K562 (cell line): ENCODE results near the gene METTL15. TPM values are rescaled to one million over a fixed set of nuclear protein-coding genes. Genes with fewer than 3 reads are reported as not detected.
A peak's percentile ranks its signal among the peaks of the same experiment; 100 is the strongest.

ENCODE experiments used
- ARID3B ChIP-seq: fragments of 250-450 bp; sonication (Bioruptor Pico); IDR thresholded peaks from 2 replicates; pipeline ENCODE4 v1.4.0; 2020; ENCODE audit warnings: borderline replicate concordance
- CBX2 ChIP-seq: fragments of 200-600 bp; sonication (generic); IDR thresholded peaks from one replicate; pipeline ENCODE4 v1.6.1; 2012; ENCODE audit warnings: mild to moderate bottlenecking, low read length, inconsistent platforms; ENCODE audit not compliant: insufficient read depth, poor library complexity, severe bottlenecking
- CBX8 ChIP-seq: fragments of 200-600 bp; sonication (generic); IDR thresholded peaks from 2 replicates; pipeline ENCODE4 v1.6.1; 2012; ENCODE audit warnings: borderline replicate concordance, mixed run types, low read depth, mild to moderate bottlenecking, moderate library complexity, mixed read lengths, low read length, control low read depth, inconsistent platforms; ENCODE audit not compliant: poor library complexity, severe bottlenecking; ENCODE audit errors: extremely low read depth
- E4F1 ChIP-seq: fragments of 250-450 bp; sonication (Bioruptor Pico); IDR thresholded peaks from 2 replicates; pipeline ENCODE4 v1.5.0; 2021; ENCODE audit warnings: mild to moderate bottlenecking, borderline replicate concordance
- ETV5 ChIP-seq: sonication (generic); formaldehyde crosslinking; IDR thresholded peaks from 2 replicates; pipeline ENCODE4 v1.4.0; 2020; ENCODE audit warnings: low read depth, mild to moderate bottlenecking, missing genetic modification reagents
- GATA2 ChIP-seq: sonication (generic); formaldehyde crosslinking; IDR thresholded peaks from 2 replicates; pipeline ENCODE4 v1.4.0; 2020; ENCODE audit warnings: mild to moderate bottlenecking, missing genetic modification reagents
- ILF3 ChIP-seq: fragments of 450-650 bp; IDR thresholded peaks from 2 replicates; pipeline ENCODE4 v1.6.1; 2018; ENCODE audit warnings: antibody characterized with exemption, mild to moderate bottlenecking, moderate library complexity, borderline replicate concordance
- IRF1 ChIP-seq: sonication (generic); formaldehyde crosslinking; IDR thresholded peaks from 2 replicates; pipeline ENCODE4 v1.8.0; 2022; ENCODE audit warnings: missing genetic modification reagents, mild to moderate bottlenecking, borderline replicate concordance
- JUN ChIP-seq, 2 experiments: sonication (generic) in 1 of 2; formaldehyde crosslinking in 1 of 2; IDR thresholded peaks; 2 replicates each; pipeline versions ENCODE4 v1.6.1 to v1.8.0; 2012 to 2022; ENCODE audit warnings: borderline replicate concordance in 2 of 2, mild to moderate bottlenecking in 2 of 2, improper control_type of control experiment in 1 of 2, low read depth in 1 of 2, low read length in 1 of 2, missing genetic modification reagents in 1 of 2
- PHF8 ChIP-seq: fragments of 200-600 bp; sonication (generic); IDR thresholded peaks from 2 replicates; pipeline ENCODE4 v1.6.1; 2012; ENCODE audit warnings: mixed run types, mild to moderate bottlenecking, inconsistent platforms, low read length, moderate library complexity, borderline replicate concordance
- POLR2B ChIP-seq: fragments of 450-650 bp; IDR thresholded peaks from 2 replicates; pipeline ENCODE4 v1.6.1; 2018; ENCODE audit warnings: low read depth; ENCODE audit not compliant: partially characterized antibody
- SMARCC2 ChIP-seq: fragments of 450-650 bp; IDR thresholded peaks from 2 replicates; pipeline ENCODE4 v1.6.1; 2017; ENCODE audit warnings: antibody characterized with exemption, moderate library complexity, mild to moderate bottlenecking, low read depth
- ZFPM2 ChIP-seq: fragments of 250-450 bp; sonication (Bioruptor Pico); IDR thresholded peaks from 2 replicates; pipeline ENCODE4 v1.5.1; 2022; ENCODE audit warnings: mild to moderate bottlenecking
- polyA plus RNA-seq, 8 experiments: library from polyadenylated mRNA; depleted of rRNA in 4 of 8; stranded (reverse) in 5 of 8; unstranded in 3 of 8; fragments of >200 nt; fragmentation: Nextera tagmentation in 2 of 8; fragmentation: Illumina TruSeq in 1 of 8; extraction: Ambion mirVana in 2 of 8; extraction: Trizol in 1 of 8; gene quantifications; 2 replicates each; pipeline versions ENCODE4 v1.2.1 to v1.2.3, GENCODE V29; 2011 to 2014; ENCODE audit warnings: inconsistent platforms in 1 of 8, missing spikeins in 1 of 8
- total RNA-seq, 7 experiments: library from RNA; depleted of rRNA in 6 of 7; stranded (reverse); fragments of >200 nt in 6 of 7; fragmentation: Illumina TruSeq in 2 of 7; extraction: Trizol in 2 of 7; gene quantifications; 2 replicates each; pipeline versions ENCODE4 v1.2.1 to v1.2.3, GENCODE V29; 2011 to 2021; ENCODE audit warnings: low replicate concordance in 1 of 7
- TF ChIP-seq, protein P1 (sequence below): fragments of 450-650 bp; IDR thresholded peaks from 2 replicates; pipeline ENCODE4 v1.6.1; 2017; ENCODE audit warnings: mild to moderate bottlenecking, moderate library complexity
- TF ChIP-seq, protein P2 (sequence below): fragments of 250-450 bp; sonication (Bioruptor Pico); IDR thresholded peaks from 2 replicates; pipeline ENCODE4 v1.8.0; 2021; ENCODE audit warnings: moderate library complexity, mild to moderate bottlenecking, inconsistent platforms
- TF ChIP-seq, protein P3 (sequence below): sonication (generic); formaldehyde crosslinking; IDR thresholded peaks from 2 replicates; pipeline ENCODE4 v1.8.0; 2022; ENCODE audit warnings: mild to moderate bottlenecking, missing genetic modification reagents, borderline replicate concordance

The METTL15 gene
- total and polyA plus RNA-seq, 9 of the 15 experiments (the other 6 are each of a cell fraction or from before 2014, with no cell fraction given) = 10.7 to 21.7 (median 15.9) TPM

DNA sequence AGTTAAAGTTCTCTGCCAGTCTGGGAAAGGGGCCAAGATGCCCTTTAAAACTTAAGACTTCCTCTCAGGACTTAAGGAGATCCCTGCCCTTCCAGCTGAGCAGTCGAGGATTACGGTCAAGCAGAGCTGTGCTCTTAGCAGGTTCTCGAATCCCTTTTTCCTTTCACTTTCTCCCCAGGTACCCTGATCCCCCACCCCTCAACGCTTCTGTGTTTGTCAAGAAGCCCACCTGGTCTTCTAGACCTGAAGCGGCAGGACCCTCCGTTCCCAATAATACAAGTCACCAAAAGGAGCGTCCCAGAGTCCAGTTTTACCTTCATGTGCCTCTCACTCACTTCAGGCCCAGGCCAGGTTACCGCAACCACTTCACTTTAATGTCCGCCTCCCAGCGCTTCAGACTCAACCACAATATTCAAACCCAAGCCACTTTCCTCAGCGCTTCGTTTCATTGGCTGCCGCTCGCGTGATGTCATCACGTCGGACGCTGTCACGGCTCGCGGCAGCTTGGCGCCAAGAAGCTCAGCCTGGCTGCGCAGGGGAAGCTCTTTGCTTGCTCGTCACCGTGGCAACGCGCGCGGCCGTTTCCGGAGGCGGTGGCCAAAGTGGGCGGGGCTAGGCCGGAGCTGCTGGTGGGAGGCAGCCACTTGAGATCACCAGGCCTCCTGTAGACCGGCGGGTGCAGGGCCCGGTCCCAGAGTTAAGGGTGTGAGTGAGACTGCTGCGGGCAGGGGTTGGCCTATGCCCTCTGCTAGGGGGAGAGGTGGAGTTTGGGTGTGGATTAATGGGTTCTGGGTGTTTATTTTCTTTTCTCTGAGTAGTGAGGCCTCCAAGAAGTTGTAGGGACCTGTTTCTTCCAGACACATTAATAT lies at the start of gene METTL15, which contains the start of gene KIF18A (continued):
- TF ChIP-seq ARID3B (no peak), CBX2 (no peak), IRF1 (no peak), POLR2B (peak; percentile 84), SMARCC2 (no peak), ZFPM2 (CRISPR knock-in tag) (no peak), ETV5 (CRISPR knock-in tag) (no peak; the same call in 1 of the 2 replicates), ILF3 (no peak), PHF8 (peak; percentile 89), CBX8 (no peak), GATA2 (CRISPR knock-in tag) (no peak), E4F1 (no peak), JUN (IDR thresholded peaks at IDR 0.05; ENCODE audit: borderline replicate concordance, low read depth, low read length) (peak; percentile 46; the same call in 1 of the 2 replicates), JUN (CRISPR knock-in tag; IDR thresholded peaks at IDR 0.05; ENCODE audit: borderline replicate concordance) (no peak)
- TF ChIP-seq, protein P1, sequence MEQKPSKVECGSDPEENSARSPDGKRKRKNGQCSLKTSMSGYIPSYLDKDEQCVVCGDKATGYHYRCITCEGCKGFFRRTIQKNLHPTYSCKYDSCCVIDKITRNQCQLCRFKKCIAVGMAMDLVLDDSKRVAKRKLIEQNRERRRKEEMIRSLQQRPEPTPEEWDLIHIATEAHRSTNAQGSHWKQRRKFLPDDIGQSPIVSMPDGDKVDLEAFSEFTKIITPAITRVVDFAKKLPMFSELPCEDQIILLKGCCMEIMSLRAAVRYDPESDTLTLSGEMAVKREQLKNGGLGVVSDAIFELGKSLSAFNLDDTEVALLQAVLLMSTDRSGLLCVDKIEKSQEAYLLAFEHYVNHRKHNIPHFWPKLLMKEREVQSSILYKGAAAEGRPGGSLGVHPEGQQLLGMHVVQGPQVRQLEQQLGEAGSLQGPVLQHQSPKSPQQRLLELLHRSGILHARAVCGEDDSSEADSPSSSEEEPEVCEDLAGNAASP = no peak
- TF ChIP-seq, protein P2, sequence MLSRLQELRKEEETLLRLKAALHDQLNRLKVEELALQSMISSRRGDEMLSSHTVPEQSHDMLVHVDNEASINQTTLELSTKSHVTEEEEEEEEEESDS (CRISPR knock-in tag) = no peak
- TF ChIP-seq, protein P3, sequence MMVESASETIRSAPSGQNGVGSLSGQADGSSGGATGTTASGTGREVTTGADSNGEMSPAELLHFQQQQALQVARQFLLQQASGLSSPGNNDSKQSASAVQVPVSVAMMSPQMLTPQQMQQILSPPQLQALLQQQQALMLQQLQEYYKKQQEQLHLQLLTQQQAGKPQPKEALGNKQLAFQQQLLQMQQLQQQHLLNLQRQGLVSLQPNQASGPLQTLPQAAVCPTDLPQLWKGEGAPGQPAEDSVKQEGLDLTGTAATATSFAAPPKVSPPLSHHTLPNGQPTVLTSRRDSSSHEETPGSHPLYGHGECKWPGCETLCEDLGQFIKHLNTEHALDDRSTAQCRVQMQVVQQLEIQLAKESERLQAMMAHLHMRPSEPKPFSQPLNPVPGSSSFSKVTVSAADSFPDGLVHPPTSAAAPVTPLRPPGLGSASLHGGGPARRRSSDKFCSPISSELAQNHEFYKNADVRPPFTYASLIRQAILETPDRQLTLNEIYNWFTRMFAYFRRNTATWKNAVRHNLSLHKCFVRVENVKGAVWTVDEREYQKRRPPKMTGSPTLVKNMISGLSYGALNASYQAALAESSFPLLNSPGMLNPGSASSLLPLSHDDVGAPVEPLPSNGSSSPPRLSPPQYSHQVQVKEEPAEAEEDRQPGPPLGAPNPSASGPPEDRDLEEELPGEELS (CRISPR knock-in tag) = no peak
